HL-60 (cell line): ENCODE data around the gene KRTAP4-7.

ENCODE experiments used
- DNase-seq, 2 experiments: peaks; one replicate each; pipeline ENCODE4 v3.0.0-alpha.2; 2010 to 2020; ENCODE audit warnings: low read depth in 1 of 2, low spot score in 1 of 2
- H3K27ac ChIP-seq: fragments of 250-450 bp; sonication (Bioruptor Pico); replicated peaks from 2 replicates; pipeline ENCODE4 v1.5.1; 2020; ENCODE audit warnings: mild to moderate bottlenecking, moderate library complexity
- H3K27me3 ChIP-seq: fragments of 250-450 bp; sonication (Bioruptor Pico); 2 replicates; pipeline ENCODE4 v1.5.1; 2021; ENCODE audit warnings: mild to moderate bottlenecking, moderate library complexity; ENCODE audit not compliant: insufficient read depth, poor library complexity, severe bottlenecking
- H3K4me3 ChIP-seq: replicated peaks from 2 replicates; pipeline ENCODE4 v1.5.1; 2011; ENCODE audit warnings: mild to moderate bottlenecking, control low read depth, low read length; ENCODE audit not compliant: insufficient read depth
- CTCF ChIP-seq: IDR thresholded peaks from one replicate; pipeline ENCODE4 v1.5.1; 2011; ENCODE audit warnings: low read length, control low read depth, inconsistent platforms; ENCODE audit not compliant: insufficient read depth
- GABPA ChIP-seq: IDR thresholded peaks from 2 replicates; pipeline ENCODE4 v1.6.1; 2012; ENCODE audit warnings: low read depth
- POLR2AphosphoS5 ChIP-seq: IDR thresholded peaks from 2 replicates; pipeline ENCODE4 v1.6.1; 2012; ENCODE audit warnings: low read depth
- REST ChIP-seq: IDR thresholded peaks from 2 replicates; pipeline ENCODE4 v1.6.1; 2012; ENCODE audit warnings: low read depth; ENCODE audit not compliant: insufficient replicate concordance
- SPI1 ChIP-seq: IDR thresholded peaks from 2 replicates; pipeline ENCODE4 v1.6.1; 2012; ENCODE audit warnings: low read depth, mild to moderate bottlenecking, borderline replicate concordance

The KRTAP4-7 gene

GRCh38 chr17:41069031-41069430 is 14.9 kb upstream of the KRTAP4-7 start:
- TF ChIP-seq GABPA (no peak), SPI1 (peak; percentile 54; the same call in 1 of the 2 replicates), POLR2AphosphoS5 (peak; percentile 71)
- no peaks in the 10 kb centered on the region for H3K27me3 ChIP-seq

DNA sequence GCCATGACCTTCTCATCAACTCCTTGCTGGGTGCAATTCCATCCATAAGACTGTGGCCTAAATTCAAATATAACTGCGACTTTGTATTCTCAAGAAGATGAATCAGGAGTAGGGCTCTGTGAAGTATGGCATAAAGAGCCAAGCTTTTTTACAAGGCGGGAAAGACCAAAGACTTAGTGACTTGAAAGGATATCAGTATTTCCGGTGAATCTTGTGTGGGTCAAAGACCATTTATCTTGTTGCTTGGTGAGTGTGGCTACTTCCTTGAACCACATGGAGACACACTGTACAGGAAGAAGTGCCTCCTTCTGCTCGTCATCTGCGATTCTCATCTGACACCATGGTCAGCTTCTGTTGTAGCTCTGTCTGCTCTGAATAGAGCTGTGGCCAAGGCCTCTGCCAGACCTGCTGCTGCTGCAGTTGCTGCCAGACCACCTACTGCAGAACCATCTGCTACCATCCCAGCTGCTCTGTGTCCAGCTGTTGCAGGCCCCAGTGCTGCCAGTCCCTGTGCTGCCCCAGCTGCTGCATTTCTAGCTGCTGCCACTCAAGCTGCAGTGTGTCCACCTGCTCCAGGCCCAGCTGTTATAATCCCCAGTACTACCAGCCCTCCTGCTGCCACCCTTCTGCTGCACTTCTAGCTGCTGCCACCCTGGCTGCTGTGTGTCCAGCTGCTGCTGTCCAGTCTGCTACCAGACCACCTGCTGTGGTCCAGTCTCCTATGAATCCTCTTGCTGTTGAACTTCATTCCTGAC is 12.2 kb upstream of the KRTAP4-7 start:
- TF ChIP-seq REST = no peak
- no peak for TF ChIP-seq GABPA
- TF ChIP-seq SPI1 = no peak
- no peak for TF ChIP-seq CTCF
- TF ChIP-seq POLR2AphosphoS5 = no peak
- DNase-seq = no peak
- Histone ChIP-seq H3K27ac (no peak overlapping the region), H3K4me3 (no peak overlapping the region), H3K27me3 (no peaks in the 10 kb centered on the region)

More at GRCh38 chr17:41069031-41069430, 14.9 kb upstream of the KRTAP4-7 start:
- Histone ChIP-seq H3K4me3 (no peak overlapping the region), H3K27ac (no peak overlapping the region)
- peak in 1 of 2 experiments; percentile 72 for DNase-seq

DNA sequence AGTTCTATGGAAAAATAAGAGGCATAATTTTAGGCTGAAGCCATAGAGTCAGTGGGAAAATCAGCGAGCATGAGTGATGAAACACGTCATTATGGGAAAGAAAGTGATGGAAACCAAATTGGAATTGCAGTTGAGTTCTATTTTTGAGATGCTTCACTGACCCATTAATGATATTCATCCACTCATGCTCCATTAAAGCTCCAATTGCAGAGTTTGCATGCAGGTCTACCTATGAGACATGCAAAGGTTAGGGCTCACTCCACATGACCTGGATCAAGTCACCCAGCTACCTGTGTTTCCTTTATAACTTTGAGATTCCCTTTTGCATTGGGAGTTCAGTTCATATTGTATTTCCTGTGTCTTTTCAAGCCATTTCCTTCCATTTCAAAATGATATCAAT is 10.3 kb upstream of the KRTAP4-7 start:
- Histone ChIP-seq H3K27ac (no peak overlapping the region), H3K4me3 (no peak overlapping the region), H3K27me3 (no peaks in the 10 kb centered on the region)
- DNase-seq = no peak
- TF ChIP-seq POLR2AphosphoS5 (no peak), CTCF (no peak), REST (no peak)

DNA sequence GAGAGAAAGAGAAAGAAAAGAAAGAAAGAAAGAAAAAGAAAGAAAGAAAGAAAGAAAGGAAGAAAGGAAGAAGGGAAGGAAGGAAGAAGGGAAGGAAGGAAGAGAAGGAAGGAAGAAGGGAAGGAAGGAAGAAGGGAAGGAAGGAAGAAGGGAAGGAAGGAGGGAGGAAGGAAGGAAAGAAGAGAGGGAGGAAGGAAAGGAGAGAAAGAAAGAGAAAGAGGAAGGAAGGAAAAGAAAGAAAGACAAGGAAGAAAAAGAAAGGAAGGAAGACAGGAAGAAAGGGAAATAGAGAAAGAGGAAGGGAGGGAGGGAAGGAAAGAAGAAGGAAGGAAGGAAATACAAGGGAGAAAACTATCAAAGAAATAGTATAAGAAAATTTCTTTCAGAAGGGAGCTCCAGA is 7.2 kb upstream of the KRTAP4-7 start:
- H3K27me3 ChIP-seq = no peaks in the 10 kb centered on the region
- TF ChIP-seq GABPA (no peak), CTCF (no peak), REST (no peak), SPI1 (no peak), POLR2AphosphoS5 (no peak)
- no peak overlapping the region for H3K4me3 ChIP-seq
- no peak for DNase-seq
- no peak overlapping the region for H3K27ac ChIP-seq
